ENCODE results near the gene SLC22A13. TPM values are rescaled to one million over a fixed set of nuclear protein-coding genes. Genes with fewer than 3 reads are reported as not detected.

The SLC22A13 gene, protein sequence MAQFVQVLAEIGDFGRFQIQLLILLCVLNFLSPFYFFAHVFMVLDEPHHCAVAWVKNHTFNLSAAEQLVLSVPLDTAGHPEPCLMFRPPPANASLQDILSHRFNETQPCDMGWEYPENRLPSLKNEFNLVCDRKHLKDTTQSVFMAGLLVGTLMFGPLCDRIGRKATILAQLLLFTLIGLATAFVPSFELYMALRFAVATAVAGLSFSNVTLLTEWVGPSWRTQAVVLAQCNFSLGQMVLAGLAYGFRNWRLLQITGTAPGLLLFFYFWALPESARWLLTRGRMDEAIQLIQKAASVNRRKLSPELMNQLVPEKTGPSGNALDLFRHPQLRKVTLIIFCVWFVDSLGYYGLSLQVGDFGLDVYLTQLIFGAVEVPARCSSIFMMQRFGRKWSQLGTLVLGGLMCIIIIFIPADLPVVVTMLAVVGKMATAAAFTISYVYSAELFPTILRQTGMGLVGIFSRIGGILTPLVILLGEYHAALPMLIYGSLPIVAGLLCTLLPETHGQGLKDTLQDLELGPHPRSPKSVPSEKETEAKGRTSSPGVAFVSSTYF
- total RNA-seq: 0.99 and 1.2 TPM in 2 replicates
- long read RNA-seq: 0 reads

GRCh38 chr3:38265604-38266307 is at the start of gene SLC22A13:
Gene SLC22A13, plus strand, starts transcription at chr3:38265812. Its CDS starts 49 bp downstream, at chr3:38265861.
- no peaks in the 10 kb centered on the region for H3K27me3 Mint-ChIP-seq (ENCODE audit: unreplicated experiment)
- peak within 1 kb of the TSS; percentile 0 for H3K27ac Mint-ChIP-seq (ENCODE audit: unreplicated experiment)
- H3K4me3 Mint-ChIP-seq (ENCODE audit: unreplicated experiment): no peak within 1 kb of the TSS
- peaks cover 18% of the 10 kb centered on the region for H3K4me1 Mint-ChIP-seq (ENCODE audit: unreplicated experiment)
- TF ChIP-seq, protein P1, sequence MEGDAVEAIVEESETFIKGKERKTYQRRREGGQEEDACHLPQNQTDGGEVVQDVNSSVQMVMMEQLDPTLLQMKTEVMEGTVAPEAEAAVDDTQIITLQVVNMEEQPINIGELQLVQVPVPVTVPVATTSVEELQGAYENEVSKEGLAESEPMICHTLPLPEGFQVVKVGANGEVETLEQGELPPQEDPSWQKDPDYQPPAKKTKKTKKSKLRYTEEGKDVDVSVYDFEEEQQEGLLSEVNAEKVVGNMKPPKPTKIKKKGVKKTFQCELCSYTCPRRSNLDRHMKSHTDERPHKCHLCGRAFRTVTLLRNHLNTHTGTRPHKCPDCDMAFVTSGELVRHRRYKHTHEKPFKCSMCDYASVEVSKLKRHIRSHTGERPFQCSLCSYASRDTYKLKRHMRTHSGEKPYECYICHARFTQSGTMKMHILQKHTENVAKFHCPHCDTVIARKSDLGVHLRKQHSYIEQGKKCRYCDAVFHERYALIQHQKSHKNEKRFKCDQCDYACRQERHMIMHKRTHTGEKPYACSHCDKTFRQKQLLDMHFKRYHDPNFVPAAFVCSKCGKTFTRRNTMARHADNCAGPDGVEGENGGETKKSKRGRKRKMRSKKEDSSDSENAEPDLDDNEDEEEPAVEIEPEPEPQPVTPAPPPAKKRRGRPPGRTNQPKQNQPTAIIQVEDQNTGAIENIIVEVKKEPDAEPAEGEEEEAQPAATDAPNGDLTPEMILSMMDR (IDR thresholded peaks at IDR 0.05): no peak
- no peaks in the 10 kb centered on the region for H3K9me3 Mint-ChIP-seq (ENCODE audit: unreplicated experiment)
- peaks cover 15% of the 10 kb centered on the region for H3K36me3 Mint-ChIP-seq (ENCODE audit: unreplicated experiment)
- DNase-seq (ENCODE audit: extremely low spot score, unreplicated experiment): no peak

GRCh38 chr3:38219609-38220197 is 45.9 kb upstream of the SLC22A13 start:
- no peak overlapping the region for H3K4me3 Mint-ChIP-seq (ENCODE audit: unreplicated experiment)
- no peaks in the 10 kb centered on the region for H3K27me3 Mint-ChIP-seq (ENCODE audit: unreplicated experiment)
- H3K9me3 Mint-ChIP-seq (ENCODE audit: unreplicated experiment): no peaks in the 10 kb centered on the region
- no peak for DNase-seq (ENCODE audit: extremely low spot score, unreplicated experiment)
- peaks cover 36% of the 10 kb centered on the region for H3K36me3 Mint-ChIP-seq (ENCODE audit: unreplicated experiment)
- H3K4me1 Mint-ChIP-seq (ENCODE audit: unreplicated experiment): peaks cover 4% of the 10 kb centered on the region
- H3K27ac Mint-ChIP-seq (ENCODE audit: unreplicated experiment): no peak overlapping the region
- TF ChIP-seq, protein P1 (IDR thresholded peaks at IDR 0.05): no peak

DNA sequence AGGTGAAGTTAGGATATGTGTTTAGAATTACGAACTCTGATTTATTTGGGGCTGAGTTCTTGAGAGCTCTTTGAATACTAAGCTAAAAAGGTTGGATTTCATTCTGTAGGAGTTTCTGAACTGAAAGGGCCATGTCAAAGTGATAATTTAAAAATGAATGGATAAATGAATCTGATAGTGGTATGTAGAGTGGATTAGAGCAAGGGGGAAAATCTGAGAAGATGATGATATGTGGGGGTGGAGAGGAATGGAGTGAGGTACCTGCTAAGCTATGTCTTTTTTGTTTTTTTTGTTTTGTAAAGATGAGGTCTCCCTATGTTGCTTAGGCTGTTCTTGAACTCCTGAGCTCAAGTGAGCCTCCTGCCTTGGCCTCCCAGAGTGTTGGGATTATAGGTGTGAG is 44.6 kb upstream of the SLC22A13 start:
- Mint-ChIP-seq H3K36me3 (ENCODE audit: unreplicated experiment) (peaks cover 41% of the 10 kb centered on the region), H3K4me1 (ENCODE audit: unreplicated experiment) (peaks cover 6% of the 10 kb centered on the region), H3K27ac (ENCODE audit: unreplicated experiment) (no peak overlapping the region), H3K9me3 (ENCODE audit: unreplicated experiment) (no peaks in the 10 kb centered on the region), H3K27me3 (ENCODE audit: unreplicated experiment) (no peaks in the 10 kb centered on the region), H3K4me3 (ENCODE audit: unreplicated experiment) (no peak overlapping the region)
- TF ChIP-seq, protein P1 (IDR thresholded peaks at IDR 0.05): no peak
- no peak for DNase-seq (ENCODE audit: extremely low spot score, unreplicated experiment)

DNA sequence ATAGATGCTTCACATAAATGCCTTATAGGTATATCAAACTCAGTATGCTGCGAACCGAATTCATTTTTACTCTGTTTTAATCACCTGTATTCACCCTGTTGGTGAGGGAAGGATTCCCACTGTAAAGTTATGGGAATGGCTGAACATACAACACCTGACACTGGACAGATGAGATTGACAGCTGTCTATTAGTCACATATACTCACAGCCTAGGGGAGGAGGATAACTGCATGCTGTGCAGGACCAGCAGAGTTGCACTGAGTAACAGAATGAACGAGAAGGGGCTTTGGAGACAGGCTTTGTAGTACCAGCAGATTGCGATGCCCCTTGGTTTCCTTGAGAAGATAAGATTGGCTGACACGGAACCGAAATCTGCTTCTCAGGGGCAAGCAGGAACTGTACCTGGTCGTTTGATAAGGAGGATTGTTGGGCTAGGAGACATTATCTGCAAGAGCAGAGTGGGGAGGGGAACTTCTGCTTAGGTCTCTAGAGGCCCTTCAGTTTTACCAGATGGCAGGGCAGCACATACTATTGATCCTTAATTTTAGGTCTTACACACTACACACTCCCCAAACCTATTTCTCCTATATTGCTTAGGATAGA is 43.5 kb upstream of the SLC22A13 start:
- Mint-ChIP-seq H3K9me3 (ENCODE audit: unreplicated experiment) (no peaks in the 10 kb centered on the region), H3K4me1 (ENCODE audit: unreplicated experiment) (peaks cover 11% of the 10 kb centered on the region), H3K36me3 (ENCODE audit: unreplicated experiment) (peaks cover 33% of the 10 kb centered on the region), H3K27me3 (ENCODE audit: unreplicated experiment) (no peaks in the 10 kb centered on the region), H3K27ac (ENCODE audit: unreplicated experiment) (no peak overlapping the region), H3K4me3 (ENCODE audit: unreplicated experiment) (no peak overlapping the region)
- no peak for DNase-seq (ENCODE audit: extremely low spot score, unreplicated experiment)
- TF ChIP-seq, protein P1 (IDR thresholded peaks at IDR 0.05): no peak

Data from osteocyte (in vitro differentiated cells).